ENCODE data around the gene SIK3.

GRCh38 chr11:117059611-117060148, 38.5 kb downstream of the SIK3 start:
- TF ChIP-seq, protein P1, sequence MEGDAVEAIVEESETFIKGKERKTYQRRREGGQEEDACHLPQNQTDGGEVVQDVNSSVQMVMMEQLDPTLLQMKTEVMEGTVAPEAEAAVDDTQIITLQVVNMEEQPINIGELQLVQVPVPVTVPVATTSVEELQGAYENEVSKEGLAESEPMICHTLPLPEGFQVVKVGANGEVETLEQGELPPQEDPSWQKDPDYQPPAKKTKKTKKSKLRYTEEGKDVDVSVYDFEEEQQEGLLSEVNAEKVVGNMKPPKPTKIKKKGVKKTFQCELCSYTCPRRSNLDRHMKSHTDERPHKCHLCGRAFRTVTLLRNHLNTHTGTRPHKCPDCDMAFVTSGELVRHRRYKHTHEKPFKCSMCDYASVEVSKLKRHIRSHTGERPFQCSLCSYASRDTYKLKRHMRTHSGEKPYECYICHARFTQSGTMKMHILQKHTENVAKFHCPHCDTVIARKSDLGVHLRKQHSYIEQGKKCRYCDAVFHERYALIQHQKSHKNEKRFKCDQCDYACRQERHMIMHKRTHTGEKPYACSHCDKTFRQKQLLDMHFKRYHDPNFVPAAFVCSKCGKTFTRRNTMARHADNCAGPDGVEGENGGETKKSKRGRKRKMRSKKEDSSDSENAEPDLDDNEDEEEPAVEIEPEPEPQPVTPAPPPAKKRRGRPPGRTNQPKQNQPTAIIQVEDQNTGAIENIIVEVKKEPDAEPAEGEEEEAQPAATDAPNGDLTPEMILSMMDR (conservative IDR thresholded peaks at IDR 0.05; ENCODE audit: low read depth, low read length), result no peak
- TF ChIP-seq EZH2phosphoT487 (IDR thresholded peaks at IDR 0.05; ENCODE audit: borderline replicate concordance, low read length) (no peak), EZH2 (IDR thresholded peaks at IDR 0.05; ENCODE audit: low read length, unreplicated experiment) (no peak)
